Measurements from ENCODE around the gene PKP2. TPM values are rescaled to one million over a fixed set of nuclear protein-coding genes. Genes with fewer than 3 reads are reported as not detected.

The PKP2 gene
- total RNA-seq, 1 donor from 2014 or later, result not detected

DNA sequence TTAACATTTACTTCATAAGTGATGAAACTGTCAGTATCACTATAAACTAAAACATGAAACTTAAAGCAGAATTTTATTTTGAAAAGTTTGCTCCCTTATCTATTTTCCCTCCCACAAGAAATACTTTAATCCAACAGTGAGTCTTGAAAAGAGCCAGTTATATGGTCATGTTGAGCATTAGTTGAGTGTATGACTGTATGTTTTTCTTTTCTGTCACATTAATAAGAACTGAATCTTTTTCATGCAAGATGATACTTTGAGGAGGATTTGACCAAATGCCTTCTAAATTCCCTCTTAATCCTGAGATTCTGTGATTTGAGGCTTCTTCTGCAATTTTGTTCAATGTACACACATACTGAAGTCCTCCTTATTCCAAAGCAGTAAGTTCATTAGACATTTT, 107.1 kb downstream of the PKP2 start:
- ChIA-PET POLR2A (no interaction called here), CTCF (no interaction called here)

GRCh38 chr12:32788405-32788804, 108.2 kb downstream of the PKP2 start:
- ChIA-PET POLR2A (no interaction called here), CTCF (interaction anchor here (0.7 kb wide), 1 partner anchor 8 kb away, joined by 3 read pairs; no protein-coding TSS in a partner anchor)
- TF ChIP-seq, protein P1, sequence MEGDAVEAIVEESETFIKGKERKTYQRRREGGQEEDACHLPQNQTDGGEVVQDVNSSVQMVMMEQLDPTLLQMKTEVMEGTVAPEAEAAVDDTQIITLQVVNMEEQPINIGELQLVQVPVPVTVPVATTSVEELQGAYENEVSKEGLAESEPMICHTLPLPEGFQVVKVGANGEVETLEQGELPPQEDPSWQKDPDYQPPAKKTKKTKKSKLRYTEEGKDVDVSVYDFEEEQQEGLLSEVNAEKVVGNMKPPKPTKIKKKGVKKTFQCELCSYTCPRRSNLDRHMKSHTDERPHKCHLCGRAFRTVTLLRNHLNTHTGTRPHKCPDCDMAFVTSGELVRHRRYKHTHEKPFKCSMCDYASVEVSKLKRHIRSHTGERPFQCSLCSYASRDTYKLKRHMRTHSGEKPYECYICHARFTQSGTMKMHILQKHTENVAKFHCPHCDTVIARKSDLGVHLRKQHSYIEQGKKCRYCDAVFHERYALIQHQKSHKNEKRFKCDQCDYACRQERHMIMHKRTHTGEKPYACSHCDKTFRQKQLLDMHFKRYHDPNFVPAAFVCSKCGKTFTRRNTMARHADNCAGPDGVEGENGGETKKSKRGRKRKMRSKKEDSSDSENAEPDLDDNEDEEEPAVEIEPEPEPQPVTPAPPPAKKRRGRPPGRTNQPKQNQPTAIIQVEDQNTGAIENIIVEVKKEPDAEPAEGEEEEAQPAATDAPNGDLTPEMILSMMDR (IDR thresholded peaks at IDR 0.05), result no peak
- no peak overlapping the region for H3K27ac Mint-ChIP-seq
- no peaks in the 10 kb centered on the region for H3K4me1 Mint-ChIP-seq
- H3K36me3 Mint-ChIP-seq (ENCODE audit: low read depth), result no peaks in the 10 kb centered on the region
- H3K27me3 Mint-ChIP-seq, result peaks cover 4% of the 10 kb centered on the region
- DNase-seq (no peak), ATAC-seq (ENCODE audit: low read depth) (no peak)
- no peak overlapping the region for H3K4me3 Mint-ChIP-seq
- intact Hi-C loops (cut with micrococcal nuclease), result no loop called here
- no peaks in the 10 kb centered on the region for H3K9me3 Mint-ChIP-seq

More for the DNA sequence above, 107.1 kb downstream of the PKP2 start:
- no peaks in the 10 kb centered on the region for H3K9me3 Mint-ChIP-seq
- TF ChIP-seq, protein P1 (IDR thresholded peaks at IDR 0.05), result no peak
- H3K27me3 Mint-ChIP-seq, result peaks cover 2% of the 10 kb centered on the region
- H3K4me3 Mint-ChIP-seq, result no peak overlapping the region
- no peak for DNase-seq
- H3K4me1 Mint-ChIP-seq, result no peaks in the 10 kb centered on the region
- no peak for ATAC-seq (ENCODE audit: low read depth)
- intact Hi-C loops (cut with micrococcal nuclease), result no loop called here
- H3K36me3 Mint-ChIP-seq (ENCODE audit: low read depth), result no peaks in the 10 kb centered on the region
- no peak overlapping the region for H3K27ac Mint-ChIP-seq

DNA sequence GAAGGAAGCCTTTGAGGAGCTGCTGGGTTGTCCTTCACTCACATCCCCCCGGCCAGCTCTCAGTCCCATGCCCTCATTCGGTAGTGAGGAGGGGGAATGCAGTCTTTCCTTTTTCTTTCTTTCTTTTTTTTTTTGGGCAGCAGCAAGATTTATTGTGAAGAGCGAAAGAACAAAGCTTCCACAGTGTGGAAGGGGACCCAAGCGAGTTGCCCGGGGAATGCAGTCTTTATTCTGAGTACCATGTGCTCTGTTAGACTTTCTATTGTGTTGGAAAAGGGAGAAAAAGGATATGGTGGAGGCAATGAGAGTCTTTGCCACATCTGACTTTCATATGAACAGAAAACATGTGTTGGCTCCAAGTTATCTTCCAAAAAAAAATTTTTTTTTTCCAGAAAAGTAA, 111.0 kb downstream of the PKP2 start:
- intact Hi-C loops (cut with micrococcal nuclease), result no loop called here
- Mint-ChIP-seq H3K36me3 (ENCODE audit: low read depth) (no peaks in the 10 kb centered on the region), H3K9me3 (no peaks in the 10 kb centered on the region), H3K4me3 (no peak overlapping the region), H3K27me3 (peaks cover 5% of the 10 kb centered on the region), H3K4me1 (no peaks in the 10 kb centered on the region), H3K27ac (no peak overlapping the region)
- ChIA-PET POLR2A (no interaction called here), CTCF (no interaction called here)
- DNase-seq (no peak), ATAC-seq (ENCODE audit: low read depth) (no peak)
- TF ChIP-seq, protein P1 (IDR thresholded peaks at IDR 0.05), result no peak

DNA sequence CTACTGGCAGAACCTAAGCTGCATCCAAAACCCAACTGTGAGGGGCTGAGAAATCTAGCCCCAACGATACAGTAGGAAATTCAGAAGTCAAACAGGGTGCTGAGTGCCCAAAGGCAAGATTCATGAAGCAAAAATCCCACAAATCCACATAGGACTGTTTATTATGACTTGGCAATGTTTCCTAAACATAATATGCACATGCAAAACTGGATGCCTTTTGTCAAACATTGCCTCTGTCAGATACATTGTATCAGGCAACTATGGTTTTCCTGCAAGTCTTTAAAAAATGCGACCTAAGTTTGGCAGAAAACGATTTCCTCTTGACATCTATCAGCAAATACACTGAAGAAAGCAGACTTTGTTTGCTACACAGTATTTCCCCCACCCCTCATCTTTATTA, 113.5 kb downstream of the PKP2 start:
- intact Hi-C loops (cut with micrococcal nuclease), result no loop called here
- CTCF ChIA-PET, result no interaction called here
- POLR2A ChIA-PET, result no interaction called here
- no peak for DNase-seq
- ATAC-seq (ENCODE audit: low read depth), result no peak
- no peaks in the 10 kb centered on the region for H3K9me3 Mint-ChIP-seq
- no peaks in the 10 kb centered on the region for H3K36me3 Mint-ChIP-seq (ENCODE audit: low read depth)
- TF ChIP-seq, protein P1 (IDR thresholded peaks at IDR 0.05), result no peak
- no peak overlapping the region for H3K4me3 Mint-ChIP-seq
- no peak overlapping the region for H3K27ac Mint-ChIP-seq
- peaks cover 6% of the 10 kb centered on the region for H3K27me3 Mint-ChIP-seq
- H3K4me1 Mint-ChIP-seq, result no peaks in the 10 kb centered on the region

GRCh38 chr12:32780071-32780470, 116.5 kb downstream of the PKP2 start:
- DNase-seq (no peak), ATAC-seq (ENCODE audit: low read depth) (no peak)
- Mint-ChIP-seq H3K4me3 (no peak overlapping the region), H3K27me3 (peaks cover 15% of the 10 kb centered on the region), H3K27ac (no peak overlapping the region), H3K36me3 (ENCODE audit: low read depth) (no peaks in the 10 kb centered on the region), H3K9me3 (no peaks in the 10 kb centered on the region), H3K4me1 (no peaks in the 10 kb centered on the region)
- POLR2A ChIA-PET, result no interaction called here
- TF ChIP-seq, protein P1 (IDR thresholded peaks at IDR 0.05), result no peak
- CTCF ChIA-PET, result interaction anchor here (0.6 kb wide), 1 partner anchor 9 kb away, joined by 3 read pairs; no protein-coding TSS in a partner anchor
- intact Hi-C loops (cut with micrococcal nuclease), result no loop called here
